NB4 (cell line): Measurements from ENCODE around the gene ZNF716.

Experiments used
- CTCF ChIP-seq: IDR thresholded peaks from one replicate; pipeline ENCODE4 v1.5.1; 2012; ENCODE audit warnings: low read depth, low read length
- MAX ChIP-seq: IDR thresholded peaks from 2 replicates; pipeline ENCODE4 v1.6.1; 2011; ENCODE audit warnings: low read depth, low read length
- MYC ChIP-seq: IDR thresholded peaks from 2 replicates; pipeline ENCODE4 v1.6.1; 2011; ENCODE audit warnings: low read depth, low read length
- POLR2A ChIP-seq: IDR thresholded peaks from 2 replicates; pipeline ENCODE4 v1.6.1; 2011; ENCODE audit warnings: mild to moderate bottlenecking; ENCODE audit not compliant: insufficient read length; ENCODE audit errors: extremely low read depth

DNA sequence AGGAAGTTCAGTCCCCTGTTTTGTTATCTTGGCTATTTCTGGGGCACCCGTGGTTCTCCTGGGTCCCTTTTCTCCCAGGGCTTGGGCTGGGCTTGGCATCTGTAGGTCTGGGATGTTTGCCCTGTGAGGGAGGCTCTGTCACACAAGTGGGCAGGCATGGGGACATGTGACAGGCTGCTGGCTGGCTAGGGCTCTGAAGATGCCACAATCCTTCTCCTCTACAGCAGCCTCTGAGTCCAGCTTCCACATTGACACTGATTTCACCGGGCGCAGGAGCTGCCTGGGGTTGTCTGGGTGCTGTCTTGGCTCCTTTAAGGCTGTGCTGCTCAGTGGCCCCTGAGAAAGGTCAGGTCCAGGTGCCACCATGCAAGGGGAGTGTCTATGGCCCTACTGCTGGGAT, 37.4 kb upstream of the ZNF716 start:
- no peak for TF ChIP-seq MAX
- no peak for TF ChIP-seq CTCF
- TF ChIP-seq POLR2A, result no peak
- no peak for TF ChIP-seq MYC
